IMR-90 (cell line): ENCODE measurements around the gene NEK2. TPM values are rescaled to one million over a fixed set of nuclear protein-coding genes. Genes with fewer than 3 reads are reported as not detected.

Experiments used
- ATAC-seq: fragments of 200-7000 bp; cut with Tn5 transposase; 2 replicates; pipeline ENCODE4 v1.9.1; 2020; ENCODE audit warnings: low read depth, mild to moderate bottlenecking, moderate library complexity
- BruUV-seq: library from RNA; stranded (reverse); fragments of 400-500 nt; replicated peaks from 2 replicates; lab custom pipeline; 2021; lab: Mats Ljungman, UMichigan
- CTCF ChIA-PET: fragments of 300-600 bp; formaldehyde crosslinking; extraction: SDS; loops from one replicate; lab custom pipeline; 2021; ENCODE audit warnings: antibody characterized with exemption; lab: Yijun Ruan, JAX
- POLR2A ChIA-PET: fragments of 300-600 bp; sonication (Branson Sonifier 250); formaldehyde crosslinking; loops from one replicate; lab custom pipeline; 2022; ENCODE audit warnings: antibody characterized with exemption; ENCODE audit not compliant: unreplicated experiment; lab: Charles Lee
- DNase-seq: peaks from one replicate; pipeline ENCODE4 v3.0.0; 2013
- H2AFZ ChIP-seq: replicated peaks from 2 replicates; pipeline ENCODE3; 2013; ENCODE audit warnings: low read length, mild to moderate bottlenecking; ENCODE audit not compliant: poor library complexity
- H2AK5ac ChIP-seq: 2 replicates; pipeline ENCODE4 v1.6.1; 2013; ENCODE audit warnings: low read depth, low read length, inconsistent platforms
- H2AK9ac ChIP-seq: replicated peaks from 2 replicates; pipeline ENCODE3; 2013; ENCODE audit warnings: mild to moderate bottlenecking, low read depth, low read length, moderate library complexity; ENCODE audit not compliant: poor library complexity
- H2BK120ac ChIP-seq: 2 replicates; pipeline ENCODE4 v1.6.1; 2013; ENCODE audit warnings: low read depth, low read length, inconsistent platforms
- H2BK15ac ChIP-seq: 3 replicates; pipeline ENCODE4 v1.6.1; 2013; ENCODE audit warnings: low read depth, low read length, inconsistent platforms
- H2BK20ac ChIP-seq: 2 replicates; pipeline ENCODE4 v1.6.1; 2013; ENCODE audit warnings: low read depth, mild to moderate bottlenecking, inconsistent platforms, low read length, moderate library complexity
- H2BK5ac ChIP-seq: 2 replicates; pipeline ENCODE4 v1.6.1; 2013; ENCODE audit warnings: mild to moderate bottlenecking, low read depth, low read length, inconsistent platforms; ENCODE audit not compliant: poor library complexity, severe bottlenecking
- H3K14ac ChIP-seq: replicated peaks from 2 replicates; pipeline ENCODE4 v1.6.1; 2013; ENCODE audit warnings: low read depth, low read length, inconsistent platforms
- H3K18ac ChIP-seq: 2 replicates; pipeline ENCODE4 v1.6.1; 2013; ENCODE audit warnings: low read depth, low read length, control low read depth
- H3K23ac ChIP-seq: 2 replicates; pipeline ENCODE4 v1.6.1; 2013; ENCODE audit warnings: low read depth, low read length, inconsistent platforms
- H3K27ac ChIP-seq: 2 replicates; pipeline ENCODE4 v1.5.1; 2013; ENCODE audit warnings: mild to moderate bottlenecking, control low read depth, low read length; ENCODE audit not compliant: insufficient read depth
- H3K27me3 ChIP-seq: 2 replicates; pipeline ENCODE4 v1.6.1; 2013; ENCODE audit warnings: low read length; ENCODE audit not compliant: control insufficient read depth, insufficient read depth
- H3K36me3 ChIP-seq: 2 replicates; pipeline ENCODE4 v1.6.1; 2013; ENCODE audit warnings: low read length, mixed read lengths; ENCODE audit not compliant: control insufficient read depth, insufficient read depth
- H3K4ac ChIP-seq: 2 replicates; pipeline ENCODE4 v1.6.1; 2013; ENCODE audit warnings: low read depth, low read length, inconsistent platforms
- H3K4me1 ChIP-seq: 2 replicates; pipeline ENCODE4 v1.6.1; 2013; ENCODE audit warnings: low read length, mixed read lengths; ENCODE audit not compliant: control insufficient read depth, insufficient read depth
- H3K4me2 ChIP-seq: 2 replicates; pipeline ENCODE4 v1.6.1; 2013; ENCODE audit warnings: low read depth, mild to moderate bottlenecking, control low read depth, low read length, moderate library complexity
- H3K4me3 ChIP-seq: 2 replicates; pipeline ENCODE4 v1.5.1; 2013; ENCODE audit warnings: low read depth, mild to moderate bottlenecking, control low read depth, low read length, moderate library complexity; ENCODE audit not compliant: insufficient read depth
- H3K56ac ChIP-seq: 2 replicates; pipeline ENCODE4 v1.6.1; 2013; ENCODE audit warnings: low read length, inconsistent platforms; ENCODE audit not compliant: insufficient read depth; ENCODE audit errors: extremely low read depth
- H3K79me1 ChIP-seq, 2 experiments: 2 replicates each; pipeline ENCODE4 v1.6.1; 2013; ENCODE audit warnings: low read length in 2 of 2, inconsistent platforms in 1 of 2, low read depth in 1 of 2
- H3K9ac ChIP-seq: 2 replicates; pipeline ENCODE4 v1.6.1; 2013; ENCODE audit warnings: low read depth, low read length, control low read depth
- H3K9me1 ChIP-seq: 2 replicates; pipeline ENCODE4 v1.6.1; 2013; ENCODE audit warnings: low read length, inconsistent platforms; ENCODE audit not compliant: insufficient read depth
- H3K9me3 ChIP-seq: 2 replicates; pipeline ENCODE4 v1.6.1; 2013; ENCODE audit warnings: low read length; ENCODE audit not compliant: control insufficient read depth, insufficient read depth
- H4K20me1 ChIP-seq: 2 replicates; pipeline ENCODE4 v1.6.1; 2013; ENCODE audit warnings: low read length, inconsistent platforms; ENCODE audit not compliant: insufficient read depth
- H4K5ac ChIP-seq: 2 replicates; pipeline ENCODE4 v1.6.1; 2013; ENCODE audit warnings: mild to moderate bottlenecking, low read depth, low read length, control low read depth
- H4K8ac ChIP-seq, 2 experiments: 2 replicates each; pipeline ENCODE4 v1.6.1; 2013; ENCODE audit warnings: low read depth in 2 of 2, low read length in 2 of 2, control low read depth in 1 of 2, inconsistent platforms in 1 of 2
- H4K91ac ChIP-seq: 2 replicates; pipeline ENCODE4 v1.6.1; 2013; ENCODE audit warnings: low read depth, low read length, inconsistent platforms; ENCODE audit not compliant: insufficient read depth
- CEBPB ChIP-seq: IDR thresholded peaks from 2 replicates; pipeline ENCODE4 v1.6.1; 2012; ENCODE audit warnings: low read depth, low read length, improper control_type of control experiment
- CHD1 ChIP-seq: IDR thresholded peaks from 2 replicates; pipeline ENCODE4 v1.6.1; 2012; ENCODE audit warnings: low read depth, low read length, improper control_type of control experiment
- CTCF ChIP-seq: conservative IDR thresholded peaks from 2 replicates; pipeline ENCODE4 v1.5.1; 2012; ENCODE audit warnings: mild to moderate bottlenecking, low read depth, low read length, improper control_type of control experiment
- ELK1 ChIP-seq: fragments of 150-350 bp; IDR thresholded peaks from 2 replicates; pipeline ENCODE4 v1.6.1; 2016; ENCODE audit warnings: low read depth, mild to moderate bottlenecking, low read length, moderate library complexity, borderline replicate concordance
- FOS ChIP-seq: fragments of 150-350 bp; IDR thresholded peaks from 2 replicates; pipeline ENCODE4 v1.6.1; 2016; ENCODE audit warnings: low read depth, low read length
- MAFK ChIP-seq: IDR thresholded peaks from 2 replicates; pipeline ENCODE4 v1.6.1; 2012; ENCODE audit warnings: low read depth, low read length, improper control_type of control experiment
- MAZ ChIP-seq: IDR thresholded peaks from 2 replicates; pipeline ENCODE4 v1.6.1; 2012; ENCODE audit warnings: low read depth, mild to moderate bottlenecking, low read length, improper control_type of control experiment, moderate library complexity, borderline replicate concordance
- POLR2A ChIP-seq: IDR thresholded peaks from 2 replicates; pipeline ENCODE4 v1.6.1; 2012; ENCODE audit warnings: mild to moderate bottlenecking, low read depth, low read length
- RAD21 ChIP-seq: IDR thresholded peaks from 2 replicates; pipeline ENCODE4 v1.6.1; 2012; ENCODE audit warnings: low read length, improper control_type of control experiment
- SMC3 ChIP-seq: fragments of 150-350 bp; IDR thresholded peaks from 2 replicates; pipeline ENCODE4 v1.6.1; 2016; ENCODE audit warnings: low read depth, mild to moderate bottlenecking, antibody characterized with exemption, low read length, moderate library complexity
- USF2 ChIP-seq: fragments of 150-350 bp; IDR thresholded peaks from 2 replicates; pipeline ENCODE4 v1.6.1; 2017; ENCODE audit warnings: mild to moderate bottlenecking, antibody characterized with exemption, low read length, low read depth
- WGBS, 2 experiments: methylation state at CpG; one replicate each; pipeline versions ENCODE4 v1.1.5 to v1.1.7; 2013; ENCODE audit warnings: missing lambda C conversion rate in 2 of 2; ENCODE audit not compliant: insufficient read length in 1 of 2; ENCODE audit errors: extremely low coverage in 2 of 2; 5-methylcytosine and 5-hydroxymethylcytosine counted together
- dilution Hi-C: fragments of 300-500 bp; cut with HindIII; formaldehyde crosslinking; loops from one replicate; pipeline ENCODE4 v1.14.3; 2018; ENCODE audit warnings: low sequenced_read_pairs; ENCODE audit not compliant: unreplicated experiment
- in situ Hi-C: fragments of 300-500 bp; cut with MboI; formaldehyde crosslinking; loops from 3 replicates; pipeline ENCODE4 v1.14.3; 2019; ENCODE audit warnings: low sequenced_read_pairs, inconsistent platforms, mixed read lengths
- intact Hi-C: fragments of 100-400 bp; cut with micrococcal nuclease; formaldehyde crosslinking; loops from 2 replicates; pipeline ENCODE4 v1.10.0; 2022
- polyA plus RNA-seq, 3 experiments: library from polyadenylated mRNA; depleted of rRNA; stranded (reverse); fragments of >200 nt; gene quantifications; 2 replicates each; pipeline ENCODE4 v1.2.3, GENCODE V29; 2012; ENCODE audit warnings: low replicate concordance in 1 of 3
- total RNA-seq: library from RNA; depleted of rRNA; stranded (reverse); fragments of >200 nt; gene quantifications from 2 replicates; pipeline ENCODE4 v1.2.3, GENCODE V29; 2012

Gene NEK2
- total and polyA plus RNA-seq, 2 of the 4 experiments (the other 2 are of a cell fraction), result 9.9 to 26.0 TPM

GRCh38 chr1:211640301-211640630 lies 35.2 kb downstream of the NEK2 start:
- Histone ChIP-seq H4K5ac (peak overlapping the region; percentile 40), H3K27me3 (no peaks in the 10 kb centered on the region), H3K4ac (peak overlapping the region; percentile 92), H2AFZ (peak overlapping the region; percentile 51), H3K4me1 (peaks cover 16% of the 10 kb centered on the region), H3K9ac (peak overlapping the region; percentile 74), H3K9me1 (peaks cover 8% of the 10 kb centered on the region), H3K9me3 (no peaks in the 10 kb centered on the region), H2AK5ac (0 out of 2 replicates have a peak overlapping the region, but pooled peaks have one; percentile 50), H3K56ac (peak overlapping the region; percentile 68; the same call in 1 of the 2 replicates), H3K36me3 (no peaks in the 10 kb centered on the region), H2AK9ac (peak overlapping the region; percentile 57), H3K4me2 (peak overlapping the region; percentile 61), H2BK20ac (peak overlapping the region; percentile 74), H3K4me3 (0 out of 2 replicates have a peak overlapping the region, but pooled peaks have one; percentile 8), H3K14ac (peak overlapping the region; percentile 79), H3K18ac (peak overlapping the region; percentile 74), H2BK5ac (peak overlapping the region; percentile 81), H2BK15ac (peak overlapping the region; percentile 51), H4K20me1 (no peaks in the 10 kb centered on the region), H4K91ac (peak overlapping the region; percentile 74; the same call in 1 of the 2 replicates), H4K8ac (peak overlapping the region in 1 of 2 experiments; percentile 75; a peak in 1 of 4 replicates), H2BK120ac (peak overlapping the region; percentile 78), H3K79me1 (no peaks in the 10 kb centered on the region), H3K23ac (peak overlapping the region; percentile 26; the same call in 1 of the 2 replicates), H3K27ac (peak overlapping the region; percentile 92)
- ATAC-seq (peak; percentile 12; the same call in 1 of the 2 replicates), DNase-seq (no peak)
- in situ Hi-C loops, result no loop called here
- intact Hi-C loops, result no loop called here
- TF ChIP-seq USF2 (no peak), CHD1 (no peak), CTCF (no peak), ELK1 (no peak), CEBPB (no peak), SMC3 (no peak), POLR2A (no peak), MAFK (no peak), FOS (no peak), MAZ (no peak), RAD21 (no peak)
- no CpG with 5 or more reads among the region's 1 CpG for WGBS, 2 experiments
- dilution Hi-C loops, result no loop called here
- ChIA-PET CTCF (interaction anchor here (0.7 to 1.2 kb wide), 3 partner anchors 12 to 126 kb away, joined by 3 to 5 read pairs (median 5); no protein-coding TSS in a partner anchor), POLR2A (no interaction called here)
- BruUV-seq, result no TSS peak
